Thyroid gland (tissue), 4 donors: ENCODE measurements around the gene CD177.

Experiments
- CTCF ChIP-seq, 6 experiments: fragments of 200-600 bp in 3 of 6; fragments of 450-650 bp in 3 of 6; sonication (generic) in 3 of 6; IDR thresholded peaks; one replicate each; pipeline ENCODE4 v1.5.1; 2016 to 2019; ENCODE audit warnings: antibody characterized with exemption in 6 of 6, mild to moderate bottlenecking in 2 of 6, inconsistent platforms in 1 of 6, moderate library complexity in 1 of 6
- POLR2A ChIP-seq, 2 donors: fragments of 450-650 bp; IDR thresholded peaks; one replicate each; pipeline ENCODE4 v1.6.1; 2017; ENCODE audit warnings: antibody characterized with exemption in 2 of 2, mild to moderate bottlenecking in 2 of 2, moderate library complexity in 1 of 2

- no peak for TF ChIP-seq CTCF (IDR thresholded peaks at IDR 0.05)
- TF ChIP-seq POLR2A (IDR thresholded peaks at IDR 0.05), result no peak
Measured at GRCh38 chr19:43407416-43408005, 54.0 kb downstream of the CD177 start.
